HG03064 (cell line): Measurements from ENCODE around the gene GLO1.

Experiments
- ATAC-seq: cut with Tn5 transposase; IDR thresholded peaks from one replicate; pipeline ENCODE4 v1.9.1; 2021; ENCODE audit warnings: low read depth; ENCODE audit not compliant: unreplicated experiment

The GLO1 gene

DNA sequence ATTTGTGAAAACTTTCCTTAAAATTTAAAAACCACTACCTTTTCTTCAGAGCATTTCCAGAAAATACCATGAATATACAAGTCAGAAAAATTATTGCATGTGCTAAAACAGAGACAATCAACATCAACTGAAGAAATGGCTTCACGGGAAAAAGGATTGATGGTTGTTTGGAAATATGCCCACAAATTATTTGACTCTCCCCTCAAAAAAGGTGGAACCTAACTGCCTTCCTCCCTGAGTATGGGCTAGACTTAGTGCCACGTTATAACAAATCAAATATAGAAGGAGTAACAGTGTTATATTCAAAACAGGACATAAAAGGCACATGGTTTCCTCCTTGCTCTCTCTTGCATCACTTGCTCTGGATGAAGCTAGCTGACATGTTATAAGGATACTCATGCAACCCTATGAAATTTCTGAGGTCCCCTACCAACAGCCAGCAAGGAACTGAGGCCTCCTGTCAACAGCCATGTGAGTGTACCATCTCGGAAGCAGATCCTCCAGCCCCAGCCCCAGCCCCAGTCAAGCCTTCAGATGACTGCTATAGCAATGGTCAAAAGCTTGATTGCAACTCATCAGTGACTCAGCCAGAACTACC is 71.7 kb downstream of the GLO1 start:
- ATAC-seq = no peak
